OCI-LY7 (cell line): Measurements from ENCODE around the gene PPP1R14B. TPM values are rescaled to one million over a fixed set of nuclear protein-coding genes. Genes with fewer than 3 reads are reported as not detected.

ENCODE experiments used
- BruUV-seq: library from RNA; stranded (reverse); fragments of 400-500 nt; replicated peaks from 2 replicates; lab custom pipeline; 2021; lab: Mats Ljungman, UMichigan
- CTCF ChIA-PET: fragments of 300-600 bp; sonication (Branson Sonifier 250); formaldehyde crosslinking; loops from one replicate; lab custom pipeline; 2022; ENCODE audit warnings: antibody characterized with exemption; ENCODE audit not compliant: unreplicated experiment; lab: Charles Lee
- POLR2A ChIA-PET: fragments of 300-600 bp; sonication (Branson Sonifier 250); formaldehyde crosslinking; loops from one replicate; lab custom pipeline; 2022; ENCODE audit warnings: antibody characterized with exemption; lab: Charles Lee
- DNase-seq: peaks from one replicate; pipeline ENCODE4 v3.0.0-alpha.2; 2015; ENCODE audit warnings: low spot score
- H2AFZ ChIP-seq: fragments of 200-600 bp; sonication (generic), shearing (Covaris generic); 2 replicates; pipeline ENCODE4 v1.6.1; 2014; ENCODE audit warnings: mild to moderate bottlenecking, antibody characterized with exemption, low read length, moderate library complexity
- H3K27ac ChIP-seq: fragments of 200-600 bp; sonication (generic); 2 replicates; pipeline ENCODE4 v1.5.1; 2014; ENCODE audit warnings: mixed run types, low read depth, mild to moderate bottlenecking, moderate library complexity, low read length, inconsistent platforms; ENCODE audit not compliant: poor library complexity, severe bottlenecking
- H3K36me3 ChIP-seq: fragments of 200-600 bp; sonication (generic); 2 replicates; pipeline ENCODE4 v1.6.1; 2014; ENCODE audit warnings: mild to moderate bottlenecking, antibody characterized with exemption, low read length, moderate library complexity, mixed read lengths; ENCODE audit not compliant: insufficient read depth
- H3K4me1 ChIP-seq: fragments of 200-600 bp; sonication (generic); 2 replicates; pipeline ENCODE4 v1.5.1; 2014; ENCODE audit warnings: mild to moderate bottlenecking, low read length; ENCODE audit not compliant: insufficient read depth, poor library complexity, severe bottlenecking
- H3K4me2 ChIP-seq: fragments of 200-600 bp; sonication (generic); 2 replicates; pipeline ENCODE4 v1.6.1; 2014; ENCODE audit warnings: mild to moderate bottlenecking, low read length
- H3K4me3 ChIP-seq: fragments of 200-600 bp; sonication (generic); 2 replicates; pipeline ENCODE4 v1.5.1; 2014; ENCODE audit warnings: mild to moderate bottlenecking, low read depth, low read length; ENCODE audit not compliant: poor library complexity, severe bottlenecking
- H3K79me2 ChIP-seq: fragments of 200-600 bp; sonication (generic); 2 replicates; pipeline ENCODE4 v1.6.1; 2016; ENCODE audit warnings: low read depth, mild to moderate bottlenecking, low read length, moderate library complexity, mixed read lengths; ENCODE audit not compliant: insufficient read depth
- H3K9me2 ChIP-seq: fragments of 200-600 bp; sonication (generic); 2 replicates; pipeline ENCODE4 v1.6.1; 2016; ENCODE audit warnings: mild to moderate bottlenecking, low read length, mixed read lengths; ENCODE audit not compliant: insufficient read depth
- H3K9me3 ChIP-seq: fragments of 200-600 bp; sonication (generic); 2 replicates; pipeline ENCODE4 v1.6.1; 2014; ENCODE audit warnings: mild to moderate bottlenecking, mixed run types, low read length, mixed read lengths
- H4K20me1 ChIP-seq: fragments of 200-600 bp; sonication (generic); 2 replicates; pipeline ENCODE4 v1.6.1; 2014; ENCODE audit warnings: mild to moderate bottlenecking, antibody characterized with exemption, low read length, moderate library complexity, mixed read lengths; ENCODE audit not compliant: insufficient read depth
- EZH2phosphoT487 ChIP-seq: fragments of 200-600 bp; sonication (generic); IDR thresholded peaks from 2 replicates; pipeline ENCODE4 v1.6.1; 2018; ENCODE audit warnings: low read depth, borderline replicate concordance, mild to moderate bottlenecking, mixed run types, antibody characterized with exemption, low read length, moderate library complexity, mixed read lengths
- intact Hi-C: fragments of 100-400 bp; cut with micrococcal nuclease; formaldehyde crosslinking; loops from one replicate; pipeline ENCODE4 v1.10.0; 2022; ENCODE audit not compliant: unreplicated experiment
- total RNA-seq, 2 experiments: library from RNA; depleted of rRNA in 1 of 2; stranded (reverse); fragments of >200 nt in 1 of 2; shearing (Covaris generic) in 1 of 2; gene quantifications; 2 replicates each; pipeline ENCODE4 v1.2.3, GENCODE V29; 2014 to 2022
- TF ChIP-seq, protein P1 (sequence below): fragments of 200-600 bp; sonication (generic); conservative IDR thresholded peaks from 2 replicates; pipeline ENCODE4 v1.5.1; 2014; ENCODE audit warnings: mild to moderate bottlenecking, antibody characterized with exemption, low read length, moderate library complexity, mixed read lengths

Gene PPP1R14B
- total RNA-seq, 2 experiments from 2014 or later: 198 to 223 TPM

DNA sequence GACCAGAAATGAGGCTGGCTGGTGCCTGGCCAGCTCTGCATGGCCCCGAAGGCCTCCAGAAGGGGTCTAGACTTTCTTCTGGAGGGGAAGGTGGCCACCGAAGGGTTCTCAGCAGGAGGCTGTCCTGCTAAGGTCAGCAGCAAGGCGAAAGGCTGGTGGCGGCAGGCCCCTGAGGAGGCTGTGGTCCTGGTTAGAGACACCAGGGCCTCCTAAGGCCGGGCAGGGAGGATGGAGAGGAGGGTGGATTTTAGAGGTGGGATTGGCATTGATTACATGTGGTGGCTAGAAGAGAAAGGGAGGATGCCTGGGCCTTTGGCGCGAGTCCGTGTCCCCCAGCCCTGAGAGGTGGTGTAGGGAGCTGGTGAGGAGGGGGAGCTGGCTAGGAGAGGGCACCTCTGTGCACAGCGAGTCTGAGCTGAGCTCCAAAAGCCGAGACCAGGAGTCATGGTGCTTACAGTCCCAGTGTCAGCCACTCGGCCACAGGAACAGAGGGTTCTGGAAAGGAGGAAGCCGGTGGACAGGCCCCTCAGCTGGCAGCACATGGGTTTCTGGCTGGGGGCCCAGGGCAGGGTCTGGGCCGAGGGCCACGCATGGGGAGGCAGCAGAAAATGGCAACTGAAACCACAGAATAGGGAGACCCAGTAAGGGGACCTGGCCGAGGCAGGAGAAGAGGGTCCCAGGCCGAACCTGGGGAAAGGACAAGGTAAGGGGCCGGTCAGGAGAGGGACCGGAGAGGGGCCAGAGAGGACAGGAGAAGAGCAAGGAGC, 37.8 kb downstream of the PPP1R14B start:
- intact Hi-C loops: no loop called here
- Histone ChIP-seq H3K27ac (peak overlapping the region; percentile 96), H4K20me1 (no peaks in the 10 kb centered on the region), H3K4me1 (peaks cover 35% of the 10 kb centered on the region), H3K79me2 (peaks cover 17% of the 10 kb centered on the region; the same call in 1 of the 2 replicates), H3K4me2 (peak overlapping the region; percentile 92), H3K36me3 (peaks cover 80% of the 10 kb centered on the region), H3K9me2 (no peaks in the 10 kb centered on the region), H3K9me3 (no peaks in the 10 kb centered on the region), H2AFZ (no peak overlapping the region), H3K4me3 (peak overlapping the region; percentile 80)
- DNase-seq: no peak
- no TSS peak for BruUV-seq
- TF ChIP-seq, protein P1, sequence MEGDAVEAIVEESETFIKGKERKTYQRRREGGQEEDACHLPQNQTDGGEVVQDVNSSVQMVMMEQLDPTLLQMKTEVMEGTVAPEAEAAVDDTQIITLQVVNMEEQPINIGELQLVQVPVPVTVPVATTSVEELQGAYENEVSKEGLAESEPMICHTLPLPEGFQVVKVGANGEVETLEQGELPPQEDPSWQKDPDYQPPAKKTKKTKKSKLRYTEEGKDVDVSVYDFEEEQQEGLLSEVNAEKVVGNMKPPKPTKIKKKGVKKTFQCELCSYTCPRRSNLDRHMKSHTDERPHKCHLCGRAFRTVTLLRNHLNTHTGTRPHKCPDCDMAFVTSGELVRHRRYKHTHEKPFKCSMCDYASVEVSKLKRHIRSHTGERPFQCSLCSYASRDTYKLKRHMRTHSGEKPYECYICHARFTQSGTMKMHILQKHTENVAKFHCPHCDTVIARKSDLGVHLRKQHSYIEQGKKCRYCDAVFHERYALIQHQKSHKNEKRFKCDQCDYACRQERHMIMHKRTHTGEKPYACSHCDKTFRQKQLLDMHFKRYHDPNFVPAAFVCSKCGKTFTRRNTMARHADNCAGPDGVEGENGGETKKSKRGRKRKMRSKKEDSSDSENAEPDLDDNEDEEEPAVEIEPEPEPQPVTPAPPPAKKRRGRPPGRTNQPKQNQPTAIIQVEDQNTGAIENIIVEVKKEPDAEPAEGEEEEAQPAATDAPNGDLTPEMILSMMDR: no peak
- TF ChIP-seq EZH2phosphoT487: no peak
- POLR2A ChIA-PET: interaction anchor here (0.8 to 5.1 kb wide), 2 partner anchors 32 to 109 kb away, joined by 4 to 27 read pairs; partner anchors contain the start of genes FKBP2, PRDX5 and TRMT112
- CTCF ChIA-PET: no interaction called here

DNA sequence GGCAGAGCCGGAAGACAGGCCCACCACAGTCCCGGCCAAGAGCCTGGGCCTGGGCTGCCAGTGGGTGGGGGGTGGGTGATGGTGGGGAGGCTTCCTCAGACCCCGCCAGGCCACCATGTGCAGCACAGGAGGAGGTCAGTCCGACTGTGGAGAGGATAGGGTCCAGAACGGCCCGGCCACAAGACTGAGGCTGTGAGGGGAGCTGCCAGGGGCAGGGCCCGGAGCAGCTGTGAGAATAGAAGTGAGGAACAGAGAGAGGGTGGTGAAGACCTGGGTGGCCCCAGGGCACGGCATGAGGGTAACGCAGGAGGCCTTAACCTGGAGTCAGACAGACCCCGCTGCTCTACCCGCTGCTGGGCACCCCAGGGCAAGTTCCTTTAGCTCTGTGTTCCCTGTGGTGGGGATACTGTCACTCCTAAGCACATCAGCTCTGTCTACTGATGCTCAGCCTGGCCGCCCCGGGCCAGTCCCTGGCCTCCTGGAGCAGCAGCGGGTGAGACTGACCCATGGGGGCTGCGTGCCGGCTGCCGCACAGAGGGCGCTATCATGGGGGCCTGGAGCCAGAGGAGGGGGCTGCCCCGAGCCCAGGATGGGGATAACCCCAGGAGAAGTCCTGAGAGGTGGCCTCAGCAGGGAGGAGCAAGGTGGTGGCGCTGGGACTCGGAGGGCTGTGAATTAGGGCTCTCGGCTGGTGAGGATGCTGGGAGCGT, 38.5 kb downstream of the PPP1R14B start:
- no TSS peak for BruUV-seq
- Histone ChIP-seq H3K36me3 (peaks cover 80% of the 10 kb centered on the region), H3K9me3 (no peaks in the 10 kb centered on the region), H3K27ac (peak overlapping the region; percentile 96), H4K20me1 (no peaks in the 10 kb centered on the region), H3K4me1 (peaks cover 35% of the 10 kb centered on the region), H3K4me2 (peak overlapping the region; percentile 92), H3K79me2 (peaks cover 17% of the 10 kb centered on the region; the same call in 1 of the 2 replicates), H2AFZ (no peak overlapping the region), H3K9me2 (no peaks in the 10 kb centered on the region), H3K4me3 (peak overlapping the region; percentile 80)
- TF ChIP-seq, protein P1: no peak
- TF ChIP-seq EZH2phosphoT487: no peak
- peak; percentile 29 for DNase-seq
- intact Hi-C loops: no loop called here
- ChIA-PET CTCF (interaction anchor here (2.5 kb wide), 1 partner anchor 31 kb away, joined by 9 read pairs; no protein-coding TSS in a partner anchor), POLR2A (interaction anchor here (0.8 to 5.1 kb wide), 7 partner anchors 16 to 109 kb away, joined by 3 to 29 read pairs (median 15); partner anchors contain the start of genes BAD, FKBP2, NUDT22 and PRDX5)
